CD4-positive, alpha-beta T cell treated with Interleukin-12 subunit alpha and Interleukin-12 subunit beta, for 1 hour (primary cell): Measurements from ENCODE around the gene RNF111.
"Not testable (repeated sequence)": the region's sequence is repeated elsewhere in the genome, so short reads cannot be mapped to it uniquely, and the experiment has no call there.

Experiments
- DNase-seq: peaks from one replicate; pipeline ENCODE4 v3.0.0-alpha.2; 2020

RNF111 gene

GRCh38 chr15:58987491-58988005 lies at the start of gene RNF111:
Gene RNF111, plus strand, starts transcription at chr15:58987663. Its CDS starts 43,160 bp downstream, at chr15:59030823.
- DNase-seq = peak; percentile 94

GRCh38 chr15:58947179-58947578 lies 40.3 kb upstream of the RNF111 start:
- DNase-seq = no peak

DNA sequence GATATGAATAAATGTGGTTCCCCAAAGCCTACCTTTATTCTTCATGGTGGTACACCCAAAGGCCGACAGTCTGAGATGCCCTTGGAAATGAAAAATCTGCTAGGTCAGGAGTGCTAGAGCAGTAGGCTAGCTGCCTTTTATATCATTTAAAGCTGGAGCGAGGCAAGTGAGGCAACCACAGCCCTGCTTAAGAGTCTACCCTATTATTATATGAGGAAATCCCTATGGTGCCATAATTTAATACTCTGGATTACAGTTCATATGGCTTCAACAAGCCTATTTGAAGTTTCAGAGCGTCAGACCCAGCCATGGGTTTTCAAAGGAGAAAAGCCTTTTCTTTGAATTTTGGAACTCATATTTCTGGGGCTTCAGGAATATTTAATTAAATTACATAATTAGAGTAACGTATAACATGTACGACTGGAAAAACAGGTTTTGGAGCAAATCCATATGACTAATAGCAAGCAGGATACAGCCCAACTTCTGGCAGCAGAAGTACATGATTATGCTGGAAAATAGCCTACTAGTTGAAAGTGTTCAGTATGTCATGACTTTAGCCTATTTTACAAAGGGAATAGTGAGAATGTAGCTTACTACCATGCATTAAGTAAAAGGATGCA lies 36.0 kb upstream of the RNF111 start:
- DNase-seq = no peak

GRCh38 chr15:58952751-58953150 lies 34.7 kb upstream of the RNF111 start:
- DNase-seq = no peak

DNA sequence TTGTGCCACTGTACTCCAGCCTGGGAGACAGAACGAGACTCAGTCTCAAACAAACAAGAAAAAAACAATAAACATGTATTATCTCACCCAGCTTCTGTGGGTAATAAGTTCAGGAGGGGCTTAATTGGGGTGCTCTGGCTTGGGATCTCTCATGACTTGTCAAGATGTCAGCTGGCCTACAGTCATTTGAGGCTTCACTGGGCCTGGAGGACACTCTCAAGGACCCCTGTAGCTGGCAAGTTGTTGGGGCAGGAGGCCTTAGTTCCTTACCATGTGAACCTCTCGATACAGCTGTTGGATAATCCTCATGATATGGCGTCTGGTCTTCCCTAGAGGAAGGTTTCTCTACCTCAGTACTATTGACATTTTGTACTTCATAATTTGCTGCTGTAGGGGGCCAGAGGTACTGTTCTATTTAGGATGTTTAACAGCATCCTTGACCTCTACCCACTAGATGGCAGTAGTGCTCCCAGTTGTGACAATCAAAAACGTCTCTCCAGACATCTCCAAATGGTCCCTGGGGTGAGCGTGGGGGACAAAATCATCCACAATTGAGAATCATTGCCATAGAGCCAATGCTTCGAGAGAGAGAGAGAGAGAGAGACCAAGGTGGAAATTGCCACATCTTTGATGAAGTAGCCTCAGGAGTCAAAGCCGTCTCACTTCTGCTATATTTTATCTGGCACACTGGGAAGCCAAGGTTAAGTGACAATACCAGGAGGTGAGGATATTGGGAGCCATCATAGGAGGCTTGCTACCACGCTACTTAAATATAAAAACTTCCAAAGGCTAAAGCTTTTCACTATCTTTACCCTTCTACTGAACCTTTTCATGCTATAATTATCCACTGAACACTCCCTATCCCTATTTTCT lies 30.1 kb upstream of the RNF111 start:
- peak; percentile 79 for DNase-seq

DNA sequence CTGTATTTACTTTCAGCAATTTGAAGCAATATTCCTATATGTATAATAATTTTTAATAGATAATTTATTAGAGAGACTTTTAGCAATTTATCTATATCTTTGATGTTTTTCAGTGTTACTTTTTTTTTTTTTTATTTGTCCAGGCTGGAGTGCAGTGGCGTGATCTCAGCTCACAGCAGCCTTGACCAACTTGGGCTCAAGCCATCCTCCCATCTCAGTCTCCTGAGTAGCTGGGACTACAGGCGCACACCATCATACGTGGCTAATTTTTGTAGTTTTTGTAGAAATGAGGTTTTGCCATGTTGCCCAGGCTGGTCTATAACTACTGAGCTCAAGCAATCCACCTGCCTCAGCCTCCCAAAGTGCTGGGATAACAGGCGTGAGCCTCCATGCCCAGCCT lies 28.7 kb upstream of the RNF111 start:
- no peak for DNase-seq

DNA sequence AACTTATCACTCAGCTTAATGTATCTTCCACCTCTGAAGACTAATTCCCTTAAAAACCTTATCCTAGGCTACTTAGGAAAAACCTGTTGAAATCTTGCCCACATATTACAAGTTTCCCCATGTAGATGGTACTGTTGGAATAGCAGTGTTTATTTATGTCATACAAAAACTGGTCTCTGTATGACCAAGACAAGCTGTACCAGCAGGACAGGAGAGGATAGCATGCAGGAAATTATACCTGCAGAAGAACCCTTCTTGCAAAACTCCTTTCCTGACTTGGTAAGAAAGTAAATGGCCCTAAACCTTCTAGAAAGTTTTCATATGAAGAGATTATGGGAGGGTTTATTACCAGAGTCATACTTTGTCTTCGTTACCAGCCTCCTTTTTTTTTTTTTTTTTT lies 25.3 kb upstream of the RNF111 start:
- DNase-seq = no peak

- DNase-seq = no peak
These were observed 24.5 kb upstream of the RNF111 start for GRCh38 chr15:58962662-58963565.

DNA sequence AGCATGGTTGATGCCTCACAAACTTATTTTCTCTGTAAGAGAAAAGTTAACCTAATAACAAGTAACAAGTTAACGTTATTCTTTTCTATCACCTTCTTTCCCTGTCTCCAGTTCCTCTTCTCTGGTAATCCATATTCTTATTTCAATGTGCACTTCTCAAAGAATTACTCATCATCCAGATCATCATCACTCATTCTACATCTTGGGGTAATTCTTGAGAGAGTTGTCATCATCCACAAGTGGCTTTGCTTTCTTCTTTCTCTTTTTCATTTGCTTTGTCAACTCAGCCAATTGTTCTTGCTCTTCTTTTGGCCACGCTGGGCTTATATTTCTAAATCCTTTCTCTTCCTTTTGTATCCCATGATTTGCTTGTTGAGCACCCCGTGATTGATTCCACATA lies 20.8 kb upstream of the RNF111 start:
- no peak for DNase-seq

GRCh38 chr15:58967479-58967878 lies 20.0 kb upstream of the RNF111 start:
- no peak for DNase-seq

- DNase-seq = no peak
These were observed 9.6 kb upstream of the RNF111 start for GRCh38 chr15:58977887-58978286.

- peak; percentile 63 for DNase-seq
These were observed 7.0 kb upstream of the RNF111 start for GRCh38 chr15:58980351-58980939.

DNA sequence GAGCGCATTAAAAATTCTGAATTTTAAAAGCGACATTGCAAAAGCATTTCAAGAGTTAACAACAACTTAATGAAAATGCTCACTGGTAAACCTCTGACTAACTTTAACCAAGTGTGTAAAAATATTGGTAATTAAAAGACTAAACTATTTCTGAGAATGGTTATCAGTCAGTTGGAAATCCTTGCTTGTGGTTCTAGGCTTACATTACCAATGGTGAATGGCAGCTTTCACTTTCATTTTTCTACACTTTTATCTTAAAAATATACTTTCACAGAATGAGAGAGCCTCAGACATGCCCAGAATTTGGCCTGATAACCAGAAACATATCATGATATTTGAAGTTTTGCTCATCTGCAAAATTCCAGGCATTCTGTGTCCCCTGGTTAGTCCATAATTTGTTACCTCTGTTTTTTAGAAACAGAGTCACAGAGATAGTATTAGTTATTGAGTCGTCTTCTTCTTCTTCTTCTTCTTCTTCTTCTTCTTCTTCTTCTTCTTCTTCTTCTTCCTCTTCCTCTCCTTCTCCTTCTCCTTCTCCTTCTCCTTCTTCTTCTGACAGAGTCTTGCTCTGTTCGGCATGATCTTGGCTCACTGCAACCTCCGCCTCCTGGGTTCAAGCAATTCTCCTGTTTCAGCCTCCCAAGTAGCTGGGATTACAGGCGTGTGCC lies 5.5 kb upstream of the RNF111 start:
- peak; percentile 39 for DNase-seq

GRCh38 chr15:58983261-58983660 lies 4.2 kb upstream of the RNF111 start:
- DNase-seq = no peak

- DNase-seq = no peak
These were observed 2.0 kb upstream of the RNF111 start for GRCh38 chr15:58985443-58985842.

DNA sequence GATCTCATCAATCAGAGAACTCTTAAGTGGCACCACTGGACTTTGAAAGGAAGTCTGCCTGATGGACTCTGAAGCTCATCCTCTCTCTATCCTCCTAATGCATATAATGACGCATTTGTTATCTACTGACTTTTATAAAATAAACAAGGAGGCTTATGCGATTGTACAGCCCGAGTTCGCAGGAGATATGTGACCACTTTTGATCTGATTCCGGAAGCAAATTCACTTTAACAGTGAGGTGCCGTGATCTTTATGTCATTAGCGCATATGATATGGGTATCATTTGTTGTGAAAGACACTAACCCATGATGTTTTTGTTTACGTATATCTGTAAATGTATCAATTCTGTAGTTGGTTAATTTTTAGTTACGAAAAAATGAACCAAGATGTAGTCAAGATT lies 427 bp upstream of the RNF111 start:
- DNase-seq = no peak

GRCh38 chr15:58988006-58988785 lies 733 bp downstream of the RNF111 start:
- peak; percentile 62 for DNase-seq

GRCh38 chr15:58992181-58992580 lies 4.7 kb downstream of the RNF111 start:
- DNase-seq = no peak

DNA sequence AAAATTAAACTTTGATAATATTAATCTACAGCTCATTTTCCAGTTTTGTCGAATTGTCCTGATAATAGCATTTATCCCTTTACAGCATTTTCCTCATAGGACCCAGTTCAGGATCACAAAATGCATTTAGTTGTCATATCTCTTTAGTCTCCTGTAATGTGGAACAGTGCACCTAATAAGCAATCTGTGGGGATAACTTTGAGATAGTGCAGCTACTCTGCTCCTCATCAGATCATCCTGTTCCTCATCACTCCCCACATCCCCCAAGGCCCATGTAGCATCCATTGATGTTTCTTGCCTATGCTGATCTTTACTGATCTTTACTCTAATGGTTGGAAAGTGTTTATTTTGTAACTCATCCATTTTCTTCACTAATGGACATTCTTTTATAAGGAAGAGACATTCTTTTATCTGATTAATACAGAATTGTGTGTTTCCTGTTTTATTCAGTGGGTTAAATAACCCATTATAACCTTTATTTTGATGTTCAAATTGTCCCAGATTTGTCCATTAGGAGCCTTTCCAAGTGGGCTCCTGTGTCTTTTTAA lies 7.5 kb downstream of the RNF111 start:
- no peak for DNase-seq

DNA sequence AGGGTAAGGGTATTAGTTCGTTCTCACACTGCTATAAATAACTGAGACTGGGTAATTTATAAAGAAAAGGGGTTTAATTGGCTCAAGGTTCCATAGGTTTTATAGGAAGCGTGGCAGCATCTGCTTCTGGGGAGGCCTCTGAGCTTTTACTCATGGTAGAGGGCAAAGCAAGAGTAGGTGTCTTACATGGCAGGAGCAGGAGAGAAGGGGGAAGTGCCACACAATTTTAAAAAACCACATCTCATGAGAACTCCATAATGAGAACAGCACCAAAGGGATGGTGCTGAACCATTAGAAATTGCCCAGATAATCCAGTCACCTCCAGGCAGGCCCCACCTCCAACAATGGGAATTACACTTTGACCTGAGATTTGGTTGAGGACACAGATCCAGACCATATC lies 12.2 kb downstream of the RNF111 start:
- DNase-seq = no peak

DNA sequence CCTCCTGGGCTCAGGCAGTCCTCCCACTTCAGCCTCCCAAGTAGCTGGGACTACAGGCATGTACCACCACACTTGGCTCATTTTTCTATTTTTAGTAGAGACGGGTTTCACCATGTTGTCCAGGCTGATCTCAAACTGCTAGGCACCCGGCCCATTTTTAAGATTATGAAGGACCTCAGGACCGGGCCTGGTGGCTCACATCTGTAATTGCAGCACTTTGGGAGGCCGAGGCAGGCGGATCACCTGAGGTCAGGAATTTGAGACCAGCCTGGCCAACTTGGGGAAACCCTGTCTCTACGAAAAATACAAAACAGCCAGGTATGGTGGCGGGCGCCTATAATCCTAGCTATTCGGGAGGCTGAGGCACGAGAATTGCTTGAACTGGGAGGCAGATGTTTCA lies 12.8 kb downstream of the RNF111 start:
- DNase-seq = not testable (repeated sequence)
